SK-N-SH (cell line): Measurements from ENCODE around the gene CCR5AS.

ENCODE experiments used
- CTCF ChIA-PET: fragments of 300-600, 350-600 bp; formaldehyde crosslinking; extraction: SDS; loops from one replicate; lab custom pipeline; 2021; lab: Yijun Ruan, JAX
- POLR2A ChIA-PET: fragments of 350-600 bp; sonication (Branson Sonifier 250); formaldehyde crosslinking; extraction: SDS; loops from one replicate; lab custom pipeline; 2020; ENCODE audit warnings: antibody characterized with exemption, inconsistent platforms; lab: Yijun Ruan, JAX
- DNase-seq: peaks from one replicate; pipeline ENCODE4 v3.0.0; 2012
- H2AFZ ChIP-seq: fragments of 200-600 bp; sonication (generic); 2 replicates; pipeline ENCODE4 v1.8.1; 2016; ENCODE audit warnings: antibody characterized with exemption, mild to moderate bottlenecking, low read depth
- H3F3A ChIP-seq: fragments of 200-600 bp; sonication (generic); replicated peaks from 2 replicates; pipeline ENCODE3; 2016; ENCODE audit warnings: antibody characterized with exemption, mild to moderate bottlenecking; ENCODE audit not compliant: insufficient read depth
- H3K27ac ChIP-seq, 2 experiments: fragments of 200-500 bp in 1 of 2; fragments of 200-600 bp in 1 of 2; sonication (Bioruptor generic) in 1 of 2; sonication (generic), shearing (Covaris generic) in 1 of 2; 2 replicates each; pipeline versions ENCODE4 v1.5.1 to v1.6.1; 2014 to 2016; ENCODE audit warnings: low read depth in 2 of 2, inconsistent platforms in 1 of 2, low read length in 1 of 2, mild to moderate bottlenecking in 1 of 2, mixed read lengths in 1 of 2
- H3K27me3 ChIP-seq: fragments of 200-600 bp; sonication (generic), shearing (Covaris generic); 2 replicates; pipeline ENCODE4 v1.6.1; 2016; ENCODE audit warnings: mixed run types; ENCODE audit not compliant: insufficient read depth
- H3K36me3 ChIP-seq, 2 experiments: fragments of 200-500 bp in 1 of 2; fragments of 200-600 bp in 1 of 2; sonication (Bioruptor generic) in 1 of 2; sonication (generic) in 1 of 2; replicated peaks in 1 of 2; 2 replicates each; pipeline versions ENCODE3 to v1.5.1; 2014 to 2016; ENCODE audit warnings: low read length in 1 of 2, mild to moderate bottlenecking in 1 of 2; ENCODE audit not compliant: insufficient read depth in 2 of 2, control insufficient read depth in 1 of 2
- H3K4me1 ChIP-seq, 2 experiments: fragments of 200-500 bp in 1 of 2; fragments of 200-600 bp in 1 of 2; sonication (Bioruptor generic) in 1 of 2; sonication (generic), shearing (Covaris generic) in 1 of 2; 2 replicates each; pipeline versions ENCODE4 v1.5.1 to v1.6.1; 2014 to 2016; ENCODE audit warnings: low read depth in 1 of 2, low read length in 1 of 2, mixed run types in 1 of 2; ENCODE audit not compliant: insufficient read depth in 2 of 2, control insufficient read depth in 1 of 2
- H3K4me2 ChIP-seq: fragments of 200-600 bp; sonication (generic), shearing (Covaris generic); 2 replicates; pipeline ENCODE4 v1.6.1; 2017; ENCODE audit warnings: mixed run types
- H3K4me3 ChIP-seq, 2 experiments: fragments of 200-500 bp in 1 of 2; fragments of 200-600 bp in 1 of 2; sonication (Bioruptor generic) in 1 of 2; sonication (generic), shearing (Covaris generic) in 1 of 2; 2 replicates each; pipeline versions ENCODE4 v1.5.1 to v1.8.1; 2014 to 2016; ENCODE audit warnings: low read depth in 2 of 2, inconsistent platforms in 1 of 2, low read length in 1 of 2, mild to moderate bottlenecking in 1 of 2, mixed read lengths in 1 of 2, moderate library complexity in 1 of 2
- H3K79me2 ChIP-seq: fragments of 200-600 bp; sonication (generic); 2 replicates; pipeline ENCODE4 v1.8.1; 2017; ENCODE audit warnings: mild to moderate bottlenecking; ENCODE audit not compliant: insufficient read depth
- H3K9ac ChIP-seq: fragments of 200-600 bp; sonication (generic); 2 replicates; pipeline ENCODE4 v1.6.1; 2017; ENCODE audit warnings: mixed run types
- H3K9me2 ChIP-seq: fragments of 200-600 bp; sonication (generic); 2 replicates; pipeline ENCODE4 v1.6.1; 2017; ENCODE audit warnings: mixed run types
- H3K9me3 ChIP-seq: fragments of 200-600 bp; sonication (generic); 2 replicates; pipeline ENCODE4 v1.6.1; 2017; ENCODE audit warnings: mixed run types, mild to moderate bottlenecking, moderate library complexity
- H4K20me1 ChIP-seq: fragments of 200-600 bp; sonication (generic); 2 replicates; pipeline ENCODE4 v1.6.1; 2017; ENCODE audit warnings: mild to moderate bottlenecking, mixed run types; ENCODE audit not compliant: insufficient read depth
- CHD2 ChIP-seq: fragments of 150-350 bp; IDR thresholded peaks from 2 replicates; pipeline ENCODE4 v1.6.1; 2018; ENCODE audit warnings: low read length; ENCODE audit not compliant: partially characterized antibody
- EZH2phosphoT487 ChIP-seq: fragments of 200-600 bp; sonication (generic); IDR thresholded peaks from 2 replicates; pipeline ENCODE4 v1.6.1; 2017; ENCODE audit warnings: low read depth, mixed run types, mild to moderate bottlenecking, antibody characterized with exemption, moderate library complexity, borderline replicate concordance
- FOXM1 ChIP-seq: IDR thresholded peaks from 2 replicates; pipeline ENCODE4 v1.4.0; 2012; ENCODE audit warnings: low read depth, mild to moderate bottlenecking
- GABPA ChIP-seq: IDR thresholded peaks from 2 replicates; pipeline ENCODE4 v1.4.0; 2012; ENCODE audit warnings: low read depth, mild to moderate bottlenecking
- GATA2 ChIP-seq: sonication (generic); formaldehyde crosslinking; IDR thresholded peaks from 2 replicates; pipeline ENCODE4 v1.5.0; 2020; ENCODE audit warnings: mild to moderate bottlenecking, missing genetic modification reagents
- JUND ChIP-seq: IDR thresholded peaks from 2 replicates; pipeline ENCODE4 v1.4.0; 2012
- MEF2A ChIP-seq: IDR thresholded peaks from 2 replicates; pipeline ENCODE4 v1.4.0; 2012; ENCODE audit warnings: low read depth, borderline replicate concordance
- NFIC ChIP-seq: IDR thresholded peaks from 2 replicates; pipeline ENCODE4 v1.4.0; 2012; ENCODE audit warnings: borderline replicate concordance
- NRF1 ChIP-seq: IDR thresholded peaks from 2 replicates; pipeline ENCODE4 v1.6.1; 2012; ENCODE audit warnings: low read depth, mild to moderate bottlenecking, low read length
- POLR2AphosphoS5 ChIP-seq: IDR thresholded peaks from 2 replicates; pipeline ENCODE4 v1.6.1; 2012; ENCODE audit warnings: low read depth, low read length
- RAD21 ChIP-seq: IDR thresholded peaks from 2 replicates; pipeline ENCODE4 v1.6.1; 2012; ENCODE audit warnings: mild to moderate bottlenecking, low read length
- SIN3A ChIP-seq: IDR thresholded peaks from 2 replicates; pipeline ENCODE4 v1.6.1; 2012; ENCODE audit warnings: low read depth, mild to moderate bottlenecking, low read length, moderate library complexity, borderline replicate concordance
- TAF1 ChIP-seq: IDR thresholded peaks from 2 replicates; pipeline ENCODE4 v1.6.1; 2012; ENCODE audit warnings: low read depth, mild to moderate bottlenecking, low read length, moderate library complexity, borderline replicate concordance
- TCF12 ChIP-seq: IDR thresholded peaks from 2 replicates; pipeline ENCODE4 v1.4.0; 2012
- WGBS: methylation state at CpG from one replicate; pipeline ENCODE4 v1.1.6; 2017; ENCODE audit warnings: low lambda C conversion rate; 5-methylcytosine and 5-hydroxymethylcytosine counted together
- TF ChIP-seq, protein P1 (sequence below): fragments of 150-350 bp; IDR thresholded peaks from 2 replicates; pipeline ENCODE4 v1.6.1; 2017; ENCODE audit warnings: antibody characterized with exemption, low read length, low read depth, borderline replicate concordance
- TF ChIP-seq, protein P2 (sequence below): IDR thresholded peaks from 2 replicates; pipeline ENCODE4 v1.4.0; 2012; ENCODE audit warnings: low read depth, borderline replicate concordance
- TF ChIP-seq, protein P3 (sequence below): IDR thresholded peaks from 2 replicates; pipeline ENCODE4; 2012
- TF ChIP-seq, protein P4 (sequence below): IDR thresholded peaks from 2 replicates; pipeline ENCODE4 v1.4.0; 2012; ENCODE audit warnings: low read depth, borderline replicate concordance
- TF ChIP-seq, protein P5 (sequence below): fragments of 150-350 bp; IDR thresholded peaks from 2 replicates; pipeline ENCODE4 v1.6.1; 2016; ENCODE audit warnings: mild to moderate bottlenecking, low read depth, low read length
- TF ChIP-seq, protein P6 (sequence below): IDR thresholded peaks from 2 replicates; pipeline ENCODE4 v1.6.1; 2012; ENCODE audit warnings: mild to moderate bottlenecking, low read depth, low read length, moderate library complexity

Gene CCR5AS

DNA sequence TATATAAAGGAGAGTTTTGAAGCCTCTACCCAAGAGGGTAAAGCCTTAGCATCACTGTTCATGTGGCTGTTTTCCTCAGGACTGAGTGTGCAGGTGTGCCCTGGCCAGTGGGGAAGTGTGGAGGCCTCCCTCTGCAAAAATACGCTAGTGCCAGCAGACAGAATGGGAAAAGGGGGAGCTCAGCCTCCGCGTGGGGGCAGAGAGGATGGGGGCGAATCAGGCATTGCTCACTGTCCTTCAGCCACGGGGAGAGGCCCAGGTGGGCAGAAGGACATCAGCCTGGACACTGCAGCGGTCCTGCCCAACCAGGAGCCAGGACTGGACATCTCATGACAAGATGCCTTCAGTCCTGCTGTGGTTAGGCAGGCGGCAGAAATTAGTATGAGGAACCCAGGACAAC is 47.7 kb upstream of the CCR5AS start:
- DNase-seq, result no peak
- Histone ChIP-seq H3K4me1 (no peaks in the 10 kb centered on the region), H3K4me3 (no peak overlapping the region), H3K9me3 (no peaks in the 10 kb centered on the region), H3K79me2 (no peaks in the 10 kb centered on the region), H2AFZ (no peak overlapping the region), H3K27me3 (0 out of 2 replicates have a peak, but pooled peaks cover 8% of the 10 kb centered on the region), H4K20me1 (no peaks in the 10 kb centered on the region), H3F3A (no peaks in the 10 kb centered on the region), H3K36me3 (no peaks in the 10 kb centered on the region), H3K27ac (no peak overlapping the region), H3K9me2 (no peaks in the 10 kb centered on the region), H3K4me2 (no peak overlapping the region), H3K9ac (no peak overlapping the region)
- POLR2A ChIA-PET, result no interaction called here
- WGBS, result 0% methylated on average over 1 of the region's 7 CpGs
- CTCF ChIA-PET, result interaction anchor here (2.2 kb wide), 1 partner anchor 34 kb away, joined by 9 read pairs; no protein-coding TSS in a partner anchor
- TF ChIP-seq, protein P1, sequence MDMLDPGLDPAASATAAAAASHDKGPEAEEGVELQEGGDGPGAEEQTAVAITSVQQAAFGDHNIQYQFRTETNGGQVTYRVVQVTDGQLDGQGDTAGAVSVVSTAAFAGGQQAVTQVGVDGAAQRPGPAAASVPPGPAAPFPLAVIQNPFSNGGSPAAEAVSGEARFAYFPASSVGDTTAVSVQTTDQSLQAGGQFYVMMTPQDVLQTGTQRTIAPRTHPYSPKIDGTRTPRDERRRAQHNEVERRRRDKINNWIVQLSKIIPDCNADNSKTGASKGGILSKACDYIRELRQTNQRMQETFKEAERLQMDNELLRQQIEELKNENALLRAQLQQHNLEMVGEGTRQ, result no peak
- no peak for TF ChIP-seq GABPA
- TF ChIP-seq POLR2AphosphoS5, result no peak
- TF ChIP-seq RAD21, result no peak
- TF ChIP-seq GATA2, result no peak
- no peak for TF ChIP-seq JUND
- TF ChIP-seq, protein P2, sequence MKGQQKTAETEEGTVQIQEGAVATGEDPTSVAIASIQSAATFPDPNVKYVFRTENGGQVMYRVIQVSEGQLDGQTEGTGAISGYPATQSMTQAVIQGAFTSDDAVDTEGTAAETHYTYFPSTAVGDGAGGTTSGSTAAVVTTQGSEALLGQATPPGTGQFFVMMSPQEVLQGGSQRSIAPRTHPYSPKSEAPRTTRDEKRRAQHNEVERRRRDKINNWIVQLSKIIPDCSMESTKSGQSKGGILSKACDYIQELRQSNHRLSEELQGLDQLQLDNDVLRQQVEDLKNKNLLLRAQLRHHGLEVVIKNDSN, result no peak
- TF ChIP-seq TCF12, result no peak
- no peak for TF ChIP-seq SIN3A
- no peak for TF ChIP-seq MEF2A
- TF ChIP-seq, protein P3, sequence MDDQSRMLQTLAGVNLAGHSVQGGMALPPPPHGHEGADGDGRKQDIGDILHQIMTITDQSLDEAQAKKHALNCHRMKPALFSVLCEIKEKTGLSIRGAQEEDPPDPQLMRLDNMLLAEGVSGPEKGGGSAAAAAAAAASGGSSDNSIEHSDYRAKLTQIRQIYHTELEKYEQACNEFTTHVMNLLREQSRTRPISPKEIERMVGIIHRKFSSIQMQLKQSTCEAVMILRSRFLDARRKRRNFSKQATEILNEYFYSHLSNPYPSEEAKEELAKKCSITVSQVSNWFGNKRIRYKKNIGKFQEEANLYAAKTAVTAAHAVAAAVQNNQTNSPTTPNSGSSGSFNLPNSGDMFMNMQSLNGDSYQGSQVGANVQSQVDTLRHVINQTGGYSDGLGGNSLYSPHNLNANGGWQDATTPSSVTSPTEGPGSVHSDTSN, result no peak

DNA sequence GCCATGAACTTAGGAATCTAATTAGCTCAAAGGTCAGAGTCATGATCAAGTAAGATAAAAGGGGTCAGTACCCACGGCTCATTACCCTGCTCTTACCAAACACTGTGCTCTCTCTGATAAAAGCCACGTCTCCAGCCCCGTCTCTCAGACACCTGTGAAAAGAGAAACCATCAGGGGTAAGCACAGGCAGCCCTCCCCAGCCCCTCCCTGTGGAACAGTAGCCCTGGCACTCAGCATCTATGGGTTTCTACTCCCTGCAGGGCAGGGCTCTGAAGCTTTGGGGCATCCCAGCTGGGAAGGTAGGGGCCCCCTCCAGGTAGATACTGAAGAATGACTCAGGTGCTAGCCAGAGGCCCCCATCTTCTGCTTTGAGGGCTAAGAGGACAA is 47.3 kb upstream of the CCR5AS start:
- Histone ChIP-seq H3K4me3 (no peak overlapping the region), H4K20me1 (no peaks in the 10 kb centered on the region), H3K36me3 (no peaks in the 10 kb centered on the region), H3K9me2 (no peaks in the 10 kb centered on the region), H3K4me2 (no peak overlapping the region), H3K9me3 (no peaks in the 10 kb centered on the region), H3F3A (no peaks in the 10 kb centered on the region), H2AFZ (no peak overlapping the region), H3K27me3 (0 out of 2 replicates have a peak, but pooled peaks cover 8% of the 10 kb centered on the region), H3K9ac (no peak overlapping the region), H3K79me2 (no peaks in the 10 kb centered on the region), H3K4me1 (no peaks in the 10 kb centered on the region), H3K27ac (no peak overlapping the region)
- WGBS, result 13% methylated on average over 3 of the region's 3 CpGs
- POLR2A ChIA-PET, result no interaction called here
- CTCF ChIA-PET, result interaction anchor here (2.2 kb wide), 1 partner anchor 34 kb away, joined by 9 read pairs; no protein-coding TSS in a partner anchor
- no peak for DNase-seq
- TF ChIP-seq NRF1 (no peak), GABPA (no peak), CHD2 (no peak), TAF1 (no peak), RAD21 (no peak), MEF2A (no peak), NFIC (no peak), EZH2phosphoT487 (no peak), FOXM1 (no peak)
- TF ChIP-seq, protein P4, sequence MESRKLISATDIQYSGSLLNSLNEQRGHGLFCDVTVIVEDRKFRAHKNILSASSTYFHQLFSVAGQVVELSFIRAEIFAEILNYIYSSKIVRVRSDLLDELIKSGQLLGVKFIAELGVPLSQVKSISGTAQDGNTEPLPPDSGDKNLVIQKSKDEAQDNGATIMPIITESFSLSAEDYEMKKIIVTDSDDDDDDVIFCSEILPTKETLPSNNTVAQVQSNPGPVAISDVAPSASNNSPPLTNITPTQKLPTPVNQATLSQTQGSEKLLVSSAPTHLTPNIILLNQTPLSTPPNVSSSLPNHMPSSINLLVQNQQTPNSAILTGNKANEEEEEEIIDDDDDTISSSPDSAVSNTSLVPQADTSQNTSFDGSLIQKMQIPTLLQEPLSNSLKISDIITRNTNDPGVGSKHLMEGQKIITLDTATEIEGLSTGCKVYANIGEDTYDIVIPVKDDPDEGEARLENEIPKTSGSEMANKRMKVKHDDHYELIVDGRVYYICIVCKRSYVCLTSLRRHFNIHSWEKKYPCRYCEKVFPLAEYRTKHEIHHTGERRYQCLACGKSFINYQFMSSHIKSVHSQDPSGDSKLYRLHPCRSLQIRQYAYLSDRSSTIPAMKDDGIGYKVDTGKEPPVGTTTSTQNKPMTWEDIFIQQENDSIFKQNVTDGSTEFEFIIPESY, result no peak
- TF ChIP-seq, protein P5, sequence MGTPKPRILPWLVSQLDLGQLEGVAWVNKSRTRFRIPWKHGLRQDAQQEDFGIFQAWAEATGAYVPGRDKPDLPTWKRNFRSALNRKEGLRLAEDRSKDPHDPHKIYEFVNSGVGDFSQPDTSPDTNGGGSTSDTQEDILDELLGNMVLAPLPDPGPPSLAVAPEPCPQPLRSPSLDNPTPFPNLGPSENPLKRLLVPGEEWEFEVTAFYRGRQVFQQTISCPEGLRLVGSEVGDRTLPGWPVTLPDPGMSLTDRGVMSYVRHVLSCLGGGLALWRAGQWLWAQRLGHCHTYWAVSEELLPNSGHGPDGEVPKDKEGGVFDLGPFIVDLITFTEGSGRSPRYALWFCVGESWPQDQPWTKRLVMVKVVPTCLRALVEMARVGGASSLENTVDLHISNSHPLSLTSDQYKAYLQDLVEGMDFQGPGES, result no peak
- TF ChIP-seq, protein P6, sequence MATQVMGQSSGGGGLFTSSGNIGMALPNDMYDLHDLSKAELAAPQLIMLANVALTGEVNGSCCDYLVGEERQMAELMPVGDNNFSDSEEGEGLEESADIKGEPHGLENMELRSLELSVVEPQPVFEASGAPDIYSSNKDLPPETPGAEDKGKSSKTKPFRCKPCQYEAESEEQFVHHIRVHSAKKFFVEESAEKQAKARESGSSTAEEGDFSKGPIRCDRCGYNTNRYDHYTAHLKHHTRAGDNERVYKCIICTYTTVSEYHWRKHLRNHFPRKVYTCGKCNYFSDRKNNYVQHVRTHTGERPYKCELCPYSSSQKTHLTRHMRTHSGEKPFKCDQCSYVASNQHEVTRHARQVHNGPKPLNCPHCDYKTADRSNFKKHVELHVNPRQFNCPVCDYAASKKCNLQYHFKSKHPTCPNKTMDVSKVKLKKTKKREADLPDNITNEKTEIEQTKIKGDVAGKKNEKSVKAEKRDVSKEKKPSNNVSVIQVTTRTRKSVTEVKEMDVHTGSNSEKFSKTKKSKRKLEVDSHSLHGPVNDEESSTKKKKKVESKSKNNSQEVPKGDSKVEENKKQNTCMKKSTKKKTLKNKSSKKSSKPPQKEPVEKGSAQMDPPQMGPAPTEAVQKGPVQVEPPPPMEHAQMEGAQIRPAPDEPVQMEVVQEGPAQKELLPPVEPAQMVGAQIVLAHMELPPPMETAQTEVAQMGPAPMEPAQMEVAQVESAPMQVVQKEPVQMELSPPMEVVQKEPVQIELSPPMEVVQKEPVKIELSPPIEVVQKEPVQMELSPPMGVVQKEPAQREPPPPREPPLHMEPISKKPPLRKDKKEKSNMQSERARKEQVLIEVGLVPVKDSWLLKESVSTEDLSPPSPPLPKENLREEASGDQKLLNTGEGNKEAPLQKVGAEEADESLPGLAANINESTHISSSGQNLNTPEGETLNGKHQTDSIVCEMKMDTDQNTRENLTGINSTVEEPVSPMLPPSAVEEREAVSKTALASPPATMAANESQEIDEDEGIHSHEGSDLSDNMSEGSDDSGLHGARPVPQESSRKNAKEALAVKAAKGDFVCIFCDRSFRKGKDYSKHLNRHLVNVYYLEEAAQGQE, result no peak
